ENCODE data around the gene GDF10.
A peak's percentile ranks its signal among the peaks of the same experiment; 100 is the strongest.

GDF10 gene

DNA sequence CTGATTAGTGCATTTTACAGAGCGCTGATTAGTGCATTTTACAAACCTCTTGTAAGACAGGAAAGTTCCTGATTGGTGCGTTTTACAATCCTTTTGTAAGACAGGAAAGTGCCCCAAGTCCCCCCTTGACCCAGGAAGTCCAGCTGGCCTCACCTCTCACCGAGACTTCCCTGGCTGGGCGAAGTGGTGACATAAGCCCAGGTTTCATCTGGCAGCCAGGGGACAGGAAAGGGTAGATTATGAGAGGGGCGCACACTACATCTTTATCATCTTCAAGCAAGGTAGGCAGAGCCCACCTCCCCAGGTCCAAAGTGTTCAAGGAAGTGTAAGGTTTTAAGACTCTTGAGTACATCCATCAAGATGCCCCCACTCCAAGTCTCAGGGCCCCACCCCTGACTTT lies 5.5 kb upstream of the GDF10 start:
- peak; percentile 7 for DNase-seq

DNA sequence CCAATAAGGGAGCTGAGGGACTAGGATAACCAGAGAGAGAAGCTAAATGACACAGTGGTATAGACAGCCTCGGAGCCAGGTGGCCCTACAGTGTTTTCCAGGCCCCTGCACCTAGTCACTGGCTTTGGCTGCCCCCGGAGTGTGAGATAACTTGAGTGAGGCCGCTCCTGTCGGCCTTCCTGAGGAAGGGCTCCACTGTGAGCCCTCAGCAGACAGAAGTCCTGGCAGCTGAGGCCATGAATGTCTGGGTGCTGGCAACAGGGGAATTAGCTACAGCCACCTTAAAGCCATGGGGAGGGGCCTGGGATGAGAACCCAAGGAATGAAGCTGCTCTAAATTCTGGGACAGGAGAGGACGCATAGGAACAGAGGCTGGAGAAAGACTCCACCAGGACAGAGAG lies 4.6 kb upstream of the GDF10 start:
- DNase-seq = no peak

DNA sequence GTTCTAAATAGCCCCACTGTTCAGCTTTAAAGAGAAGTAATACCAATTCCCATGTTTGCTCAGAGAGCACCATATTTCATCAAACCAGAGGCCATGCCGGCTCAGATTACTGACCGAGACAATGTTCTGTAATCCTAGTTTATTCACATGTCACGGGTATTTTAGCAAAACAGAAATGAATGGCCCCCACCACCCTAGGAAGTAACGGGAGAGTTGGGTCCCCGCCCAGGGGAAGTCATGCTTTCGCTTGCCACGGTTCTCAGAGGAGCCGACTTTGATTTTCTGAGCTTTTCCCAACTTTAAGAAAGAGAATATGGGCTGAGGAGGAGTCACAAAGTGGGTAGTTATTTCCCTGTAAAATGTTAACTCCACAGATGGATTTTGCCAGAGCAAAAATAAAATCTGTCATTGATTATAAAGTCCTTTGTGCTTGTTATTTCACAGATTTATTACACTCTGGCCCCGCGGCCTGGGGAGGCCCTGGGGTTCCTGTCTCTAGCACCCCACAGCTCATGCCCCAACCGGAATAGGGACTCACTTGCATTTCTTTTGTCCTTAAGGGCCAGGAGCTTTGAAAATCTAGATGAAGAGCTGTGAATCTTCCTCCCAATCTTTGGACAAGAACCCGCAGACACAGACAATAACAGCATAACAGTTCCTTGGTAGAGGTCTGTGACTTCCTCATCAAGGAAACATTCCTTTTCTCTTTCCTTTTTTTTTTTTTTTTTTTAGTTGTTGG lies 3.7 kb upstream of the GDF10 start:
- peak; percentile 19 for DNase-seq

DNA sequence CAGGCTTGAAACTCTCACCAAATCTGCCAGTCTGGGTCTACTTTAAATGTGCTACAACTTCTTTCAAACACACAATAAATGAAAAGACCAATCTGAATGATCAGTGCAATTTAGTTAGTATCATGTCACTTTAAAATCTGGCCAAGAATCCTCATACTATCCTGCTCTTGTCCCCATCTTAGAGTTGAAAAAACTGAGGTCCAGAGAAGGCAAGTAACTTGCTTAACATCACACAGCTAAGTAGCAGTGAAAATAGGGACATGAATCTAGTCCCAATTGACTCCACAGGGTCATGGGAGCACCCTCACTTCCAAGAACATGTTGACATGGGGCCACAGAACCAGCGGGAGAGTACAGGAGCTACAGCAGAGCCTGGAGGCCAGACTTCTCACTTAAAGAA lies 3.1 kb upstream of the GDF10 start:
- no peak for DNase-seq

DNA sequence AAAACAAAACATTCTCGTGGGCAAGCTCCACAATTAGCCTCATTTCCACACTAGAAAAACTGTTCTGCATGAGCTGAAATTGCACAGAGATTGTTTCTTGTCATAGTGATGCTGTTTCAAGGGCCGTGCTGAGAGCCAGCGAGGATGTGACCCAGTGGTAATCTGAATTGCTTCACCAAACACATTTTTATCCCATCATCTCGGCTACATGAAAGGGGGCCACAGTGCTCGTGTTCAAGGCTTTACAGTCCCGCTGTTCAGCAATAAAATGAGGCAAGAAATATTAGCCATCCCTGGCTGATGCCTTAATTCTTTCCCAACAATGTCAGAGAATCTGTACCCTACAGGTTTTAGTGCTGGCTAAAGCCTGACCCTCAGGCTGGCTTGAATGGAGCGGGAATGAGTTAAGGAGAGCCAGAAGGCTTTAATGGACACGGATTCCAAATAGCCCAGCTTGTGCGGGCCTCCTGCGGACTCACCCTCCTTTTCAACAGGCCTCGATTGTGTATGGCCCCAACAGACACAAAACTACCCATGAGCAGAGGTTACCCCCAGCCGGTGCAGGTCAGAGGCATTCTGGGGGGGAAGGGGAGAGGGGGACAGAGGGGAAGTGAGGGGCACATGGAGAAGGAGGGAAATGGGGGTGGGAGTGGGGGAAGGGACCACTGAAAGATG lies 2.0 kb upstream of the GDF10 start:
- no peak for DNase-seq

DNA sequence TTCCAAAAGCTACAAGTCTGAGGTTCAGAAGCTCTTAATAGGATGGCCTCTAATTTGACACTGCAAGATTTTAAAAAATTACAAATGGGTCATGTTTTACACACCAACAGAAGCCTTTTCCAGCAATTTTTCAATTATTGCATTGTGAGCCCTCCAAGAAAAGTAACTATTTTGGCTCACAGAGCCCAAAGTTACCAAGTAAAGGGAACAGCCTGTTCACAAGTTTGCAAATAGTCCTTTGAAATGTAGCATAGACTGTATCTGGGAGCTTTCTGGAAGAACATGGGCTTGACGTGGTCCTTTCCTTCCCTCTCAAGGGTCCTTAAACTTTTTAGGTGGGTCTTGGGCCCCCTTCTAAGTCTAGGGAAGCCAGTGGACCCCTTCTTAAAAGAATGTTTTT lies 1.3 kb upstream of the GDF10 start:
- DNase-seq = no peak

DNA sequence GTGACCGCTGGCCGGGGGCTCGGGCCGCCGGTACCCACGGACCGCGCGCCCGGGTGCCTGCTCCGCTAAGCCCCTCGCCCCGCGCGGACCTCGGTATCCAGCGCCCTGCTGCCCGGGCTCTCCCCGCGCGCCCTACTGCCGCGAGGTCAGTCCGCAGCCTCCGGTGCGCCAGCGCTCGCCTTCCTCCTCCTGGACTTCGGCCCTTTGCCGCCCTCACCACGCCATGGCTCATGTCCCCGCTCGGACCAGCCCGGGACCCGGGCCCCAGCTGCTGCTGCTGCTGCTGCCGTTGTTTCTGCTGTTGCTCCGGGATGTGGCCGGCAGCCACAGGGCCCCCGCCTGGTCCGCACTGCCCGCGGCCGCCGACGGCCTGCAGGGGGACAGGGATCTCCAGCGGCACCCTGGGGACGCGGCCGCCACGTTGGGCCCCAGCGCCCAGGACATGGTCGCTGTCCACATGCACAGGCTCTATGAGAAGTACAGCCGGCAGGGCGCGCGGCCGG lies 483 bp downstream of the GDF10 start:
- no peak for DNase-seq

DNA sequence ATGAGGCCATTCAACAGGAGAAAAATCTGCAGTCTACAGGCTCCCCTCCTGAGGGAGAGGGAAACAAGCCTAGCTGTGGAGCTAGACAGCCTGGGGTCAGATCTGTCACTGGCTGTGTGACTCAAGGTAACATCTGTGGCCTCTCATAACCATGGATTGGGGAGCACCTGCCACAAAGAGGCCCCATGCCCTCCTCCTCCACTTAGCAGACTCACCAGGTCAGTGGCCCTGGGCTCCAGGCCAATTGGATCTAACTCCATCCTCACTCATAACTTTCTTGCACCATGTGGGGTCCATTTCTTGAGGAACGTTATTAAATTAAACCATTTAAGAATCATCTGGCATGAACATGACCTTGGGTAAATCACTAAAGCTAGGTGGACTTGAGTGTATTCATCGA lies 1.8 kb downstream of the GDF10 start:
- no peak for DNase-seq

DNA sequence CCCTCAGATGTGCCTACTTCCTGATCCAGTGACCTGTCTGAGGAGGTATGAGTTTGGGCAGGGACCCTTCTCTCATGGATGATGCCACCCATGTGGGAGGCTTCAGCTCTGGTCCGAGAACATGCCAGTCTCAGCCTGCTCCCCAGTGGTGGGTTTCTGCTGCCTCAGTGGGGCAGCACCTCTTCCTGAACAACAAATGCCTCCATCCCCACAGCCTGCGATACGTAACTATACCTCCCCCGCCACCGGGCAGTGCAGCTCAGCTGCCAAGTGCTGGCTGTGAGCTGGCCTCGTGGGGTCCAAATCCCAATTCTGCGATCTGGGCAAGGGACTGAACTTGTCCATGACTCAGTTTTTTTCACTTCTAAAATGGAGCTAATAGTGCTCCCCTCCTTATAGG lies 3.1 kb downstream of the GDF10 start:
- DNase-seq = no peak

DNA sequence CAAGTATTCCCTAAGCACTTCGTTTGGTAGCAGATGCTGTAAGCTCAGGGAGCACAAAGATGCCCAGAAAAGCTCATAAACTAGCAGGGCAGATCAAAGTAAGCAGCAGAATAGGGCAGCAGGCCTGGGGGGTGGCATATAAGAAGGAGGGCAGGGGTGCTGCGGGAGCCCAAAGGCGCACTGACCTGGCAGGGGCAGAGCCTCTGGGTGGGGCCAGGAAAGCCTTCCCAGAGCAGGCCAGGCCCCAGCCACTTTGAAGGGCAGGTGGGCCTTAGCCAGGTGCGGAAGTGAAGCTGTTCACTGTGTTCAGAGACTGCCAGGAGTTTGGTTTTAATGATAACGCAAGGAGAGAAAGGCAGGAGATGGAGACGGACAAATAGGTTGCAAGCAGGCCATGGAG lies 3.9 kb downstream of the GDF10 start:
- no peak for DNase-seq

DNA sequence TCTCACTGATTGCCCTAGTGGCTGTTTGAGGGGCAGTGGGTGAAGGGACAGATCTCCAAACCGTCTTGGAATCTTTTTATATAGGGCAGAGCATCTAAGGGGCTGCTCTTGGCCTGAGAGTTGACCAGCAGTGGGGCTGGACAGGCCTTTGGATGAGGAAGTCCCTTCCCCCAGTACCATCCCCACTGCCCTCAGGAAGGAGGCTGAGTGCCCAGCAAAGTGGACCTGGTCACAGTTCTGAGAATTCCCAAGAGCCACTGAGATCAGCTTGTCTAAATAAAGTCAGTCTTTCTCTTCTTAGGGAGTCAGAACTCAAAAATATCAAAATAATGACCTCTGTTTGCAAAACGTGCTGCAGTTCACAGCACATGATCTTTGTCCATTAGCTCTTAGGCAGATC lies 5.6 kb downstream of the GDF10 start:
- DNase-seq = no peak

DNA sequence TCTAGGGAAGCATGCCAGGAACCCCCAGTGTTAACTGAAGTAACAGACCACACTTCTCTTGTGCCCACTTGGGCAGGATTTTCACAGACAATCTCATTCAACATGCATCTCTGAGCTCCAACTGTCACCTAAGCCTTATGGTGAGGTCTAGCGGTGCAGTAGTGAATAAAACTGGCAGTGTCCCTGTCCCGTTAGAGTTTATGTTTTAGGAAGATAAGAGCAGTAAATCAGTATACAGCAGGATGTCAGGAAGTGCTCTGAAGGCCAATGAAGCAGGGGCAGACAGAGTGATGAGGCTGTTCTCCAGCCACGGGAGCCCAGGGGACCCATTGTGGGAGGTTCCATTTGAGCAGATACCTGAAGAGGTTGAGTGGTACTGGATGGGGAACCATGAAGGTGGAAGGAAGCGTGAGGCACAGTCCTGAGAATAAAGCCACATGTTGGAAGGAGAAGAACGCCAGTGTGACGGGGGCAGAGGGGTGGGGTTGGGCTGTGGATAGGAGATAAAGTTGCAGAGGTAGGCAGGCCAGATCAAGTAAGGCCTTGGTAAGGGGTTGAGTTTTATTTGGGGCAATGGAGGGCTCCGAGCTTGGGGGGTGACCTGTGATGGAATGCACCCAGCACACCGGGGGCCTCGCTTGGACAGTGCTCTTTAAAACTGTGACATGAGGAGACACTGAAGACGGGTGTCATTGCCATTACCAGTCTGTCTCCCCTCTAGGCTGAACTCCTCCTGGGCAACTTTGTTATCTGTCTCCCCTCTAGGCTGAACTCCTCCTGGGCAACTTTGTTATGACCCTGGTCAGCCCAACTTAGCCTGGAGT lies 6.6 kb downstream of the GDF10 start:
- DNase-seq = no peak

DNA sequence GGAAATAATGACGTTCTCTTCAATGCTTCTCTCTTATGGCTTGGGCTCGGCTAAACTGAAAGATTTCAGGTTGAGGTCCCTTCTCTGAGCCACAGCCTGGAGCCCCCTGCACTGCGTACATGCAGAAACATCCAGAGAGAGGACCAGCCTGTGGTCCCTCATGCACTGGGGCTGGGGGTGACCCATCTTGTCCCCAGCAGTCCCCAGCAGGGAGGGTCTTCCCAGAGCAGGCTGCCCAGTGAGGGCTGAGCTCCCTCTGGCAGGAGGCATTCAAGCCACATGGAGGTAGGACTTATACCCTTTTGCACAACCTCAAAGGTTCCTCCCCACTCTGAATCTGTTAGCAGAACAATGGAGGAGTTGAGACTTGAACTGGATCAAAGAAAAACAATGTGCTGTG lies 7.4 kb downstream of the GDF10 start:
- no peak for DNase-seq

DNA sequence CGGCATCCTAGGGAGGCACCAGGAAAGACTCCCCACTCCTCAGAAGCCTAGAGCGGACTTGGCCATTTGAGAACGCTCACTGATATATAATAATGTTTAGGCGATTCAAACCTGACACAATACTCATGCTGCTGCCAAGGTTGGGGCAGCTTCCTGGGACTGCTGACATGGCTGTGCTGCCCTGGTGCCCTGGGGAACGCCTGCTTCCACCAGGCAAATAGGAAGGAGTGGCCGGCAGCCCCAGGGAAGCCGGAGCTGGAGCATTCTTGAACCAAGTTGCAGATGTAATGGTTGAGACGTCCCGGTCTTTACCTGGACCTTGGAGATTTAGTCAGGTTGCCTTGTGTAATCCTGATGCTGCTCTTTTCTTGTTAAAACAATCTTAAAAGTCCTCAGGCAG lies 8.8 kb downstream of the GDF10 start:
- DNase-seq = no peak

DNA sequence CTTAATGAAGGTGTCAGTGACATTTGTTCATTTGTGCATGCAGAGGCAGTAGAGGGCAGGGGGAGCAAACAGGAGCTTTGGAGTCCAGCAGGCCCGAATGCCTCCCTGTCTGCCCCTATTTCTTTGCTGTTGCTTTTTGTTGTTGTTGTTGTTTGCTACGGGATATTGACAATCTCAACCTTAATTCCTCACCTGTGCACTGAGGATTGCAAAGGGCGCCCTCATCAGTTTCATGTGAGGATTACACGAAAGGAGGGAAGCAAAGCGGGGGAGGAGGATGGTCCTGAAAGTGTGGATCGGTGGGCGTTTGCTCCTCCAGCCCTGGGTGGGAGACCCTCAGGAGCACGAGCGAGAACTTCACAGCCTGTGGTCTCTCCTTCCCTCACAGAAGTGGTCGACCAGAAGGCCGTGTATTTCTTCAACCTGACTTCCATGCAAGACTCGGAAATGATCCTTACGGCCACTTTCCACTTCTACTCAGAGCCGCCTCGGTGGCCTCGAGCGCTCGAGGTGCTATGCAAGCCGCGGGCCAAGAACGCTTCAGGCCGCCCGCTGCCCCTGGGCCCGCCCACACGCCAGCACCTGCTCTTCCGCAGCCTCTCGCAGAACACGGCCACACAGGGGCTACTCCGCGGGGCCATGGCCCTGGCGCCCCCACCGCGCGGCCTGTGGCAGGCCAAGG lies 9.6 kb downstream of the GDF10 start:
- DNase-seq = no peak

DNA sequence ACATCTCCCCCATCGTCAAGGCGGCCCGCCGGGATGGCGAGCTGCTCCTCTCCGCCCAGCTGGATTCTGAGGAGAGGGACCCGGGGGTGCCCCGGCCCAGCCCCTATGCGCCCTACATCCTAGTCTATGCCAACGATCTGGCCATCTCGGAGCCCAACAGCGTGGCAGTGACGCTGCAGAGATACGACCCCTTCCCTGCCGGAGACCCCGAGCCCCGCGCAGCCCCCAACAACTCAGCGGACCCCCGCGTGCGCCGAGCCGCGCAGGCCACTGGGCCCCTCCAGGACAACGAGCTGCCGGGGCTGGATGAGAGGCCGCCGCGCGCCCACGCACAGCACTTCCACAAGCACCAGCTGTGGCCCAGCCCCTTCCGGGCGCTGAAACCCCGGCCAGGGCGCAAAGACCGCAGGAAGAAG lies 10.1 kb downstream of the GDF10 start:
- DNase-seq = no peak

DNA sequence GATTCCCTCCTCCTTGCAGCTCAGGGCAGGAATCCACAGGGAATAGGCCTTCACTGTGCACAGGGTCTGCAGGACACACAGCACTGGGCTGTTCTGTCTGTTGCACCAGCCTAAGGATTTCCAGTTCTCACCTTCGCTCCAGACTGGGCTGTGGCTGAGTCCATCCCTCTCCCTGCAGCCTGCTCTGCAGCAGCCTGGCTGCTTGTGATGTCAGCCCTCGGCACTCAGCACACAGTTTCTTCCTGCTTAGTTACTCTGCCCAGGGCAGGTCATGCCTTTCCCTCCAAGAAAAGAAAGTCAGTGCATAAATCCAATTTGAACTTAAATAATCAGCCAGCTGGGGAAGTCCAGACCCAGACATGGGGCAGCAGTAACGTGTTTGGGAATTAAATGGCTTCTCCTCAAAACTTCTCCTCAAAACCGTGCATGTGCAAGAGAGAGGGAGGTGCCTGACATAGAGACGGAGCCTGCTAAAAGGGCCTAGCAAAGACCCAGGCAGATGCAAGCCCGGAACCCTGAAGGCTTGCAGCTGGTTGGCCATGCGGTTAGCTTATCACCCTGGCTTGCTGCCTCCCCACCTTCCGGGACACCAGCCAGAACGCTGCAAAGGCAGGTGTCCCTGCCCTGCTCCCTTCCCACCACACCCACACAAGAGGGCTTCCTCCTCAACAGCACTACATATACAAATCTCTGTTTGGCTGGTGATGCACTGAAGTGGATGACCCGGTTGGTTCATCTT lies 11.4 kb downstream of the GDF10 start:
- DNase-seq = peak; percentile 74

DNA sequence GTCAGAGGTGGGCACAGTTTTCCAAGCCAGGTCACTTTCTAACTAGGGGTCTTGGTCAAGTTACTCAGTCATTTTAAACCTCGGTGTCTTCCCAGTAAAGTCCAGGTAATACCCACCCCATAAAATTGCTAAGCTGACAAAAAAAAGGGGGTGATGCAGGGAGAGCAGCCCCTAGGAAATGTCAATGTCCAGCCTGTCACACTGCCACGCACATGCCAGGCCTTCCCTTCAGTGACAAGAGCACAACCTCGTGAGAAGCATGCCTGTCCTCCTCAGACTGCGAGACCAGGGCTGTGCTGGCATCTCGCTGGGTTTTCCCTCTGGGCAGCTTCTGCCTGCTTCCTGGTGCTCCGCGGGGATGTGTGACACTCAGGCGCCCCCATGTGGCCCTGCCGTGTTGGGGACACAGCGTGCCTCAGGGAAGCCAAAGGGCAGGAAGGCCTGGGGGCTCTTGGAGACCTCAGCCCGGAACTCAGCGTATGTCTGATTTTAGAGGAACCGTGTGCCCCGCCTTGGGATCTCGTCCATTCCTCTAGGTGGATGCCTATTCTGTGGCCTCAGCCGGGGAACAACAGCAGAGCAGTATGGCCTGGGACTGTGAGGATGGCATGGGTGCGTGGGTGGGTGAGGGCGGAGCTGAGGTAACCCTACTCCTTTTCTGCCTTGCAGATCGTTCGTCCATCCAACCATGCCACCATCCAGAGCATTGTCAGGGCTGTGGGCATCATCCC lies 12.1 kb downstream of the GDF10 start:
- peak; percentile 92 for DNase-seq

DNA sequence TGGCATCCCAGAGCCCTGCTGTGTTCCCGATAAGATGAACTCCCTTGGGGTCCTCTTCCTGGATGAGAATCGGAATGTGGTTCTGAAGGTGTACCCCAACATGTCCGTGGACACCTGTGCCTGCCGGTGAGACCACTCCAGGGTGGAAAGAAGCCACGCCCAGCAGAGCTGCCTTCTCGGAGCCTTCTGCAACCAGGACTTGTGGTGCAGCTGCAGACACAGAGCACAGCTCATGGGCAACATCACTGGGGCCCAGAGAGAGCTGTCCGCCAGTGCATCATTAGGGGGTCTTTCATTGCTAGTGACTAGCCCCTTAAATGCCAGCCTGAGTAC lies 12.6 kb downstream of the GDF10 start:
- no peak for DNase-seq

DNA sequence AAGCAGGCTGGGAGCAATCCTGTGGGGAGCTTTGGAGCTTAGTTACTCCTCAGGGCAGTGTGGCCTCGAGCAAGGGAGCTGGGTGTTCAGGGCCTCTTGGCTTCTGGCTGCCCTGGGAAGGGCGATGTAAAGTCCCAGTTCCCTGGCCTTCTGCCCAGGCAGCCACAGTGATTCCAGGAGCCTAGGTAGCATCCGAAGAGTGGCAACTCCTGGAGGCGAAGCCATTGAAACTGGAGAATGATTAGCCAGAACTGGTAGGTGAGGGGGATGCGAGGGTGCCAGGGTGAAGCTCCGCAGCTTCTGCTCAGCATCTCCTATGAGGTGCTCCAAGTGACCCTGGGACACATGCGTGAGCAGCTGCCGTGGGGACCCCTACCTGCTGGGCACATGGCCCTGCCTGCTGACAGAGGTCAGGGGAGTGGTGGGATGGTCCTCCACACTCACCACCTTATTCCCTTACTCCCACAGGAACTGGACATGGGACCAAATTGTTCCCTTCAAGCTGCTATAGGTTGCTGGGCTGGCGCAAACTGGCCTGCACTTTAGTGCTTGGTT lies 14.5 kb downstream of the GDF10 start:
- no peak for DNase-seq

DNA sequence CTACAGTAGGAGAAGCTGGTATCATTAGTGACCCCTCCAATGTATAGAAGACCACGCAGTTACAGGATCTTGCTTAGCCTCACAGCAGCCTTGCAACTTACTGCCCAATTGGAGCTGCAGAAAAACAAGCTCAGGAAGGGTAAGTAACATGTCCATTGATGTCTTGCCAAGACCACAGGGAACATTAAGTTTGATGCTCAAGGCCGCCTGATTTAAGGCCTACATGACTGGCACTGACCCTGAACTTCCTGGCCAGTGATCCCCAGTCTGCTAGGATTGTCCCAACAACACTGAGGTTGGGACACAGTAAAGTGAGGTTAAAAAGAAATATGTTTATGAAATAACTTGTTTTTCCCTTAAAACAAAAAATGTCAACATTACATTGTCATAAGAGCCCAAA lies 15.4 kb downstream of the GDF10 start:
- DNase-seq = no peak

DNA sequence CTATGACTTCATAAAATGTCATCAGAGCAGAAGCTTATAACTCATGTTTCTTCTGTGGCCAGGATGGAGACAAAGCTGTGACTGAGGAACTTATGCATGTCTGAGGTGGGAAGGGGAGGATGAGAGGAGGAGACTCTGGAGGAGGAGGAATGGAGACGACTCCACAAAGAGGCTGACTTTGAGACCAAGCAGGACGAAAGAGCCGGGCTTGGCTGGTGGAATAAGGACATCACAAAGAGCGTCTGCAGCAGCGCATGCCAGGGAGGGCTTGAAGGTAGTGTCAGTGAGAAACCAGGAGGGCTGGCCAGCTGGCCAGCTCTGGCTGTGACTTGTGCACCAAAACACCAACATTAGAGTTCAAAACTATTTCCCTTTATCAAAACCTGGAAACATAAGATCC lies 16.1 kb downstream of the GDF10 start:
- no peak for DNase-seq

All from activated CD8-positive, alpha-beta memory T cell treated with anti-CD3 and anti-CD28 coated beads for 24 hours (primary cell).